Activated effector memory CD4-positive, alpha-beta T cell treated with Interleukin-2 at 50 U/mL for 16 hours (primary cell): ENCODE data around the gene STAT1.
"Not testable (repeated sequence)": the region's sequence is repeated elsewhere in the genome, so short reads cannot be mapped to it uniquely, and the experiment has no call there.

Experiments used
- DNase-seq: peaks from one replicate; pipeline ENCODE4 v3.0.0-alpha.2; 2020

STAT1 gene

GRCh38 chr2:191003405-191004309 is 10.3 kb downstream of the STAT1 start:
- DNase-seq: no peak

- DNase-seq: no peak
These were observed 12.3 kb downstream of the STAT1 start for GRCh38 chr2:191001624-191002023.

GRCh38 chr2:191001032-191001431 is 12.9 kb downstream of the STAT1 start:
- no peak for DNase-seq

- no peak for DNase-seq
These were observed 13.9 kb downstream of the STAT1 start for GRCh38 chr2:190999949-191000665.

GRCh38 chr2:190999058-190999457 is 14.9 kb downstream of the STAT1 start:
- DNase-seq: no peak

GRCh38 chr2:190997526-190998113 is 16.4 kb downstream of the STAT1 start:
- no peak for DNase-seq

- DNase-seq: no peak
These were observed 17.0 kb downstream of the STAT1 start for GRCh38 chr2:190996947-190997346.

- no peak for DNase-seq
These were observed 17.5 kb downstream of the STAT1 start for GRCh38 chr2:190996338-190996946.

- not testable (repeated sequence) for DNase-seq
These were observed 18.7 kb downstream of the STAT1 start for GRCh38 chr2:190995315-190995714.

- no peak for DNase-seq
These were observed 19.8 kb downstream of the STAT1 start for GRCh38 chr2:190994148-190994547.

GRCh38 chr2:190993292-190993643 is 20.7 kb downstream of the STAT1 start:
- DNase-seq: no peak

GRCh38 chr2:190990132-190990531 is 23.8 kb downstream of the STAT1 start:
- DNase-seq: no peak

- DNase-seq: no peak
These were observed 25.1 kb downstream of the STAT1 start for GRCh38 chr2:190988910-190989309.

- DNase-seq: no peak
These were observed 26.0 kb downstream of the STAT1 start for GRCh38 chr2:190987938-190988337.

GRCh38 chr2:190987116-190987515 is 26.9 kb downstream of the STAT1 start:
- DNase-seq: no peak

- no peak for DNase-seq
These were observed 27.6 kb downstream of the STAT1 start for GRCh38 chr2:190986221-190986953.

GRCh38 chr2:190984595-190984994 is 29.4 kb downstream of the STAT1 start:
- no peak for DNase-seq

- DNase-seq: no peak
These were observed 31.5 kb downstream of the STAT1 start for GRCh38 chr2:190982262-190983034.

GRCh38 chr2:190981733-190982132 is 32.2 kb downstream of the STAT1 start:
- DNase-seq: no peak

GRCh38 chr2:190981333-190981732 is 32.6 kb downstream of the STAT1 start:
- no peak for DNase-seq

GRCh38 chr2:190980630-190981209 is 33.3 kb downstream of the STAT1 start:
- no peak for DNase-seq
